GM19467 (cell line): Measurements from ENCODE around the gene PLSCR5.
A peak's percentile ranks its signal among the peaks of the same experiment; 100 is the strongest.

ENCODE experiments used
- ATAC-seq: cut with Tn5 transposase; IDR thresholded peaks from one replicate; pipeline ENCODE4 v1.9.1; 2021; ENCODE audit warnings: mild to moderate bottlenecking, moderate library complexity; ENCODE audit not compliant: unreplicated experiment

PLSCR5 gene

DNA sequence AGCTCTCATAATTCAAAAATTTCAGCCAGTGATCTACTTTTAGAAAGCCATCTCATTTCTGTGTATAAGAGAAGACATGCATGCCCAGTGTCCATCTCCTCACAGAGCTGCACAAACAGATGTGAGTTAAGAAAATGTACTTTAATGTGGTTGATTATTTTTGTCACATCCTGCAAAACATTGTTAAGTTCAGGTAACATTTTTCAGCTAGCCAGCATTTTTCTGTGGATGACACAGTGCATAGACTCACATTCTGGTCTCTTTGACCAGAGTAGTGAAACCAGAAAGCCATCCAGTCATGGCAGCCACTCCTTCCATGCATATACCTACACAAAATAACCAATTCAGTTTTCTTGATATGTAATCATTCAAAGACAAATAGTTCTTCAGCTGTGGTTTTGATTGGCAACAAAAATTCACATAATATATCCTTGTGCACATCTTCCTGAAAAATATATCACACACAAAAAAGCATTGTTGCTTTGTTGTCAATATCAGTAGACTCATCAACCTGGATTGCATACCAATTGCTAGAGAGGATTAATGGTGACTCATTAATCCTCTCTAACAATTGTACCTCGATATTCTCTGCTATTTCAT is 58.7 kb downstream of the PLSCR5 start:
- no peak for ATAC-seq

DNA sequence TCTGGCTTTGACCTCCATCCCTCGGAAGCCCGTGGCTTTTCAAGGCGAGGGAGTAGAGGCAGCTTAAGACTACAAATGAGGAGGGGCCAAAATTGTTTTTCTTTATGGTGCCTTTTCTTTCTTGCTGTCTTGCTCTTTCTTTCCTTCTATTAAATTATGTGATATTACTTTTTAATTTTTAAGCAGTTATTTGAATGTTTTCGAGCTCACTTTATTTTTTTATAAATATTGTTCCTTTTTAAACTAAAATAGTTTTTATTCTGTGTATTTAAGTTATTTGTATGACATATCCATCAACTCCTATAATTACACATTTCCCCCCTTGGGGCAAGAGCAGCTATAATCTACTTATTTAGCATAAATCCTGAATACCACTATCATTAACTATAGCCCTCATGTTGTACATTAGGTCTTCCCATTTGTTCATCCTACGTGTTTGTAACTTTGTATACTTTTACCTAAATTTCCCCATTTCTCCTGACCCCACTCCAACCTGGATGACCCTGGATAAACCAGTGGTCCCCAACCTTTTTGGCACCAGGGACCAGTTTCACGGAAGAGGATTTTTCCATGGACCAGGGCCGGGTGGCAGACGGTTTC is 60.1 kb downstream of the PLSCR5 start:
- ATAC-seq, result no peak

DNA sequence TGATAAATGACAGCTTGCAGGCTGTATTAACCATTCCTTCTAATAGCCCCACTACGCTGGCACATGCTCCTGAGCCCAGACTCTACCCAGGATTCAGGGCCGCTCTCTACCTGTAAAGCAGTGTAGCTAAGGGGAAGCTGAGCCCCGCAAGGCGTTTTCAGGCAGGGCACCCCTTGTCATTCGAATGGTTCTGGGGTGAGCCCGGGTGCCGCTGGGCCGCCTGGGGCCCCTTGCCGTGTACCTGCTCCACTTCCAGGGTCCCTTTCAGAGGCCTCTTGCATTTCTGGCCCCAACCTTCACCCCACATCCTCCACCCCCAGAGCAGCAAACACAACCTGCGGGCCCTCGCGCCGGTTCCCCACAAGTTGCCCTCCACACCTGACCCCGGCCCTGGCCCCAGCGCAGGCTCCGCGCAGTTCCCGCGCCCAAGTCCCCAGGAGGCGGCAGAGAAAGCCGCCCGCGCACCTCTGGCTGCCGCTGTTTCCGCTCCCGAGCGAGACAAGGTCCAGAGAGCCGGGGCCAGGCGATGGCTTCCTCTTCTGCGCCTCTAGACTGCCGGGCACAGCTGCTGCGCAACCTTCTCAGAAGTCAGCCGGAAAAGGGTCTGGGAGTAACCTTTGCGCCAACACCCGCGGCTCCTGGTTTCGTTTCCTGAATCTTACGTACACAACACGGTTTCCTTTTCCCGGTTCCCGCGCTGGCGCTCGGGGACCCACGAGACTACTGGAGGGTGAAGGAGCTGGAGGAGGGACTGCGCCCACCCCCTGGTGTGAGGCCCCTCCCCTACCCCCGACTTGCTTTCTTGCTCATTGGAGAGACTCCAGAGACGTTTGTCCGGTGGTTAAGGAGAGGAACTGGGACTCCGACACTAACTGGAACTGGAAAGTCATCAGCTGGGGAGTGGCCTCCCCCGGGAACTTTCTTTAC is 60.9 kb downstream of the PLSCR5 start, which contains the start of gene PLSCR1:
Gene PLSCR1, minus strand, starts transcription at position 606 of the 927 bp plus-strand sequence. CDS start 8,055 bp downstream, outside the sequence.
- ATAC-seq, result peak; percentile 90

DNA sequence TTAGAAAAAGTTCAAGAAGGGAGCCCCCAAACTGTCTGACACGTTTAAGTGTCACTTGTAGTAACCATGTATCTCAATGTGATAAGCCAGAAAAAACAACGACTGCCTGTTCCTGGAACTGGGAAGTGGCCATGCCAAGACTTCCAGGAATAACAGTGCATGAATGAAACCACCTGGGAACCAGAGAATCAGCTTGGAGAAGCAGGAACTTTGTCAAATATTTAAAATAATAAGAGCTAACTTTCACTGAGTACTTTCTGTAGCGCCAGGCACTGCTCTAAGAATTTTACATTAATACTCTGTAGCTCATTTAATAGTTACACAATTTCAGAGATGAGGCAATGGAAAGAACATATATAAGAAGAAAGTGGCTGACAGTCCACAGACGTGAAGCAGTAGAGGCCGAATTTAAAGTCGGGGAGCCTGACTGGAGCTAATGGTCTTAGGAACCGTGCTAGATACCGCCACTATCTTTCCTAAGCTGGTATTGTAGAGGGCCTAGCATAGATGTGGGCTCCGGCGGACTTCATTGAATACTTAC is 61.6 kb downstream of the PLSCR5 start:
- ATAC-seq, result no peak

DNA sequence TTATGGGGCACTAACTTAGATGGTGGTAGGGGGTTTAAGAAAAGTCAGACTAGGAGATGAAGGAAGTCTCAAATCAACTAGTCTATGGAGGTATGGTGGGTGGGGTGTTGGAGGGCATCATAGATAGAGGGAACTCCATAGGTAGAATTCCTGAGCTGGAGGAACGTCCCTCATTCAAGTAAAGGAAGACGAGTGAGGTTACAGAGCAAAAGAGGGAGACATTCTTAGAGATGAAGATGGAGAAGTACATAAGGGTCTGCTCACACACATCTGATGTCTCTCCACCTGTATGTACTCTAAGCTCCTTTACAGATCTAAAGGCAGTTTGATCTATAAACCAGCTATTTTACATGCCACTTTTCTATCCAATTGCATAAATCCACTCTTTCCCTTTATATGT is 62.2 kb downstream of the PLSCR5 start:
- no peak for ATAC-seq

DNA sequence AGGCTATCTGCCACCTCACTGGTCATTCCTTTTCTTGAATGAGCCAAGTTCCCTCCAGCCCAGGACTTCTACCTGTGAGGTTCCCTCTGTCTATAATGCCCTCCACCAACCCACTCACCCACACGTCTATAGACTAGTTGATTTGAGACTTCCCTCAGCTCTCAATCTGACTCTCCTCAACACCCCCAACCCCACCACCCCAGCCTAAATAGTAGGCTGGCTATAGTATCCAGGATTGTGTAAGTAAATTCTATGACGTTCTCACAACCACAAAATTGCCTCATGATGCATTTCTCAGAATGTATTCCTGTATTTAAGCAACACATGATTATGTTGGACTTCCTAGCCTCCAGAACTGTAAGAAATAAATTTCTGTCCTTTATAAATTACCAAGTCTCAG is 63.0 kb downstream of the PLSCR5 start:
- no peak for ATAC-seq

DNA sequence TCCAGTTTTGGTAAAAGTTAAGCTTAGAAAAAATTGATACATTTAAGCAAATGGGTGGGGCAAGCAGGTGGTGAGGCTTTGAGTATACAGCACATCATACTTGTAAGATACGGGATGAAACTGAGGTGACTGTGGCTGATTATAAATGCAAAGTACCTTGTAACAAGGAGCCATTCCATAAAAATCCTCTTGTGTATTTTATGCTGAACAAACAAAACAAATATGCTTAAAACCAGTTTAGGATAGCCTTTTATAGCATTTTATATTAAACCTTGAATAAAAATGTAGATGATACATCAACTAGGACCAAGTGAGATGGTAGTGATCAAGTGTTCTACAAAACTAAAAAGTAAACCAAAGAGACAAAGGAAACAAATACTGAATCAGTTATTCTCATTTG is 64.2 kb downstream of the PLSCR5 start:
- ATAC-seq, result no peak

DNA sequence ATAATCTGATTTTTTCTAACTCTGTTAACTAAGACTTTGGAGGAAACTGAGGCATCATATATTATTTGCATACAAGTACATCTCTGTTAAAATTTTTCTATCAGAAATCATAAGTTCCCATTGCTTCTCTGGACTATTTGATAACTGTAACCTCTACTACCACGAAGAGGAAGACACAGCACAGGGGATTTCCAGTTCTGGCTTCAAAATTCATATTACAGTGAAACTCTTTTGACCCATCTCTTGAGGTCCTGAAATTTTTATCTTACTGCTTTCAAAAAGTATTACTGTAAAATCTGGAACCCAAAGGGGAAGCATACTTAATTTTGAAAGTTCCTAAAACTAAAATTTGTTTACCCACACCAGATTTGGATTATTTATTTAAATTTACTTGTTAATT is 64.9 kb downstream of the PLSCR5 start:
- ATAC-seq, result no peak

DNA sequence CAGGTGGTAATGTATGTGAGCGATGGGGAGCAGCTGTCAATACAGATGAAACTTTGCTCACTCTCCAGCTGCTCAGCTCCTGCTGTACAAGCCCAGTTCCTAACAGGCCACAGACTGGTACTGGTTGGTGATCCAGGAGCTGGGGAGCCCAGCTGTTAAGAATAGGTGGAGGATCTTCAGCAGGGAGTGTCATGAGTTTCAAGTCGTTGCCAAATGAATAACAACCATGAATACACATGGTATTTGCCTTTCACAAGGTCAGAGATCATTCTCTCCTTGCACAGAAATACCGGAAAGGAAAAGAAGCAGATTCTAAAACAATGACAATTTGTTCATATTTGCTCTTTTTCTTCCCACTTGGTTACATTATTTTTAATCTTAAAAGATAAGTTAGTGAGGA is 65.8 kb downstream of the PLSCR5 start:
- ATAC-seq, result no peak

DNA sequence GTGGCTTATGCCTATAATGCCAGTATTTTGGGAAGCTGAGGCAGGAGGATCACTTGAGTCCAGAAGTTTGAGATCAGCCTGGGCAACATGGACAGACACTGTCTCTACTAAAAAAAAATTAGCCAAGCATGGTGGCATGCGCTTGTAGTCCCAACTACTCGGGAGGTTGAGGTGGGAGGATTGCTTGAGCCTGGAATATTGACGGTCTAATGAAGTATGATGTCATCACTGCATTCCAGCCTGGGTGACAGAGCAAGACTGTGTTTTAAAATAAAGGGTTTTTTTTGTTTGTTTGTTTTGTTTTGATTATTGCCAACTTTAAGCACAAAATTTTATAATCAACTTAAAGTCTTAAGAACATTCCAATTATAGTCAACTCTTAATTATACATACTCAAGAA is 67.5 kb downstream of the PLSCR5 start:
- ATAC-seq, result no peak

DNA sequence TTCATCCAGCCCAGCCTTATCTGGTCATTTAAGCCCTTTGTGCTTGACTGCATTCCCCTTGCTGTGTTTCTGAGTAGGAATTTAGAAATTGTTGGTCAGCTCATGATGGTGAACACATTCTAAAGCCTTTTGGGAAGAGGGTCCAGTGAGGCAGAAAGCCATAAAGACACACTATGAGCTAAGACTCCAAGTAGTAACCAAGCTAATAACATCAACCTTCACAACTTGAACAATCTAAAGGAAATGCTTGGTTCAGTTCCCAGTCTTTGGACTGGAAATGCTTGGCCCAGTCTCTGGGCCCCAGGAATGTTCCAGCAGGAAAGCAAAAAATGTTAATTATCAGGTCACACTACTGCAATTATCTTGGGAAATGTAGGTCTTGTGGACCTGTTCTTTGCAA is 68.5 kb downstream of the PLSCR5 start:
- ATAC-seq, result no peak
